COLO668 (cell line): ENCODE data around the gene GGCT.
"Not testable (repeated sequence)": the region's sequence is repeated elsewhere in the genome, so short reads cannot be mapped to it uniquely, and the experiment has no call there.

ENCODE experiments used
- DNase-seq: peaks from one replicate; lab custom pipeline; 2025; ENCODE audit not compliant: unreplicated experiment; lab: John Stamatoyannopoulos, UW

The GGCT gene

GRCh38 chr7:30519122-30519521 lies 14.5 kb upstream of the GGCT start:
- DNase-seq = no peak

- no peak for DNase-seq
Observed at GRCh38 chr7:30515761-30516160, 11.1 kb upstream of the GGCT start.

GRCh38 chr7:30514776-30515175 lies 10.1 kb upstream of the GGCT start:
- no peak for DNase-seq

GRCh38 chr7:30514177-30514576 lies 9.5 kb upstream of the GGCT start:
- no peak for DNase-seq

GRCh38 chr7:30513762-30514161 lies 9.1 kb upstream of the GGCT start:
- no peak for DNase-seq

- DNase-seq = no peak
Observed at GRCh38 chr7:30511973-30512662, 7.5 kb upstream of the GGCT start.

GRCh38 chr7:30511494-30511893 lies 6.9 kb upstream of the GGCT start:
- DNase-seq = no peak

- DNase-seq = peak; percentile 40
Observed at GRCh38 chr7:30510124-30511075, 5.8 kb upstream of the GGCT start.

- not testable (repeated sequence) for DNase-seq
Observed at GRCh38 chr7:30509171-30509857, 4.7 kb upstream of the GGCT start.

- DNase-seq = not testable (repeated sequence)
Observed at GRCh38 chr7:30507346-30507900, 2.8 kb upstream of the GGCT start.

GRCh38 chr7:30505174-30505697 lies 607 bp upstream of the GGCT start:
- DNase-seq = no peak

- DNase-seq = no peak
Observed at GRCh38 chr7:30503274-30504212, 1.1 kb downstream of the GGCT start.

GRCh38 chr7:30502470-30503251 lies 2.0 kb downstream of the GGCT start:
- no peak for DNase-seq

- no peak for DNase-seq
Observed at GRCh38 chr7:30501264-30501663, 3.4 kb downstream of the GGCT start.

- DNase-seq = no peak
Observed at GRCh38 chr7:30493228-30493627, 11.4 kb downstream of the GGCT start.

GRCh38 chr7:30491417-30491816 lies 13.2 kb downstream of the GGCT start:
- DNase-seq = no peak

- DNase-seq = no peak
Observed at GRCh38 chr7:30487371-30487770, 17.3 kb downstream of the GGCT start.

GRCh38 chr7:30485667-30486066 lies 19.0 kb downstream of the GGCT start:
- no peak for DNase-seq

GRCh38 chr7:30481416-30481815 lies 23.2 kb downstream of the GGCT start:
- DNase-seq = not testable (repeated sequence)
